ENCODE results near the gene FCN3.

Gene FCN3

DNA sequence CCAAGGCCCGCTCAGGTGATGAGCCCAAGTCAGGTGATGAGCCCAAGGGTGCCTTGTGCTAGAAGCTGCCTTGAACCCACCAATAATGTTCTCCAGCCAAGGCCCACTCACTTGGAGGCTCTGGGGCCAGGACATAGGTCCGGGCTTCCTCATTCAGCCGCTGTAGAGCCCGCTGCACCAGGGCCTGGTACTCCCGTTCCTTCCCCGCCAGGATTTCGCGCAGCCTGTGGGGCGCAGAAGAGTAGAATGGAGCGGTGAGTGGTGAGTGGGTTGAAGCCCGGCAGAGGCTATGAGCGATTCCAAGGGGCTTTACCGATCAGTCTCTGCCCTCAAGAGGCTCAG lies 18.4 kb downstream of the FCN3 start:
- no peak for DNase-seq (ENCODE audit: extremely low read depth, low read depth)
- TF ChIP-seq, protein P1, sequence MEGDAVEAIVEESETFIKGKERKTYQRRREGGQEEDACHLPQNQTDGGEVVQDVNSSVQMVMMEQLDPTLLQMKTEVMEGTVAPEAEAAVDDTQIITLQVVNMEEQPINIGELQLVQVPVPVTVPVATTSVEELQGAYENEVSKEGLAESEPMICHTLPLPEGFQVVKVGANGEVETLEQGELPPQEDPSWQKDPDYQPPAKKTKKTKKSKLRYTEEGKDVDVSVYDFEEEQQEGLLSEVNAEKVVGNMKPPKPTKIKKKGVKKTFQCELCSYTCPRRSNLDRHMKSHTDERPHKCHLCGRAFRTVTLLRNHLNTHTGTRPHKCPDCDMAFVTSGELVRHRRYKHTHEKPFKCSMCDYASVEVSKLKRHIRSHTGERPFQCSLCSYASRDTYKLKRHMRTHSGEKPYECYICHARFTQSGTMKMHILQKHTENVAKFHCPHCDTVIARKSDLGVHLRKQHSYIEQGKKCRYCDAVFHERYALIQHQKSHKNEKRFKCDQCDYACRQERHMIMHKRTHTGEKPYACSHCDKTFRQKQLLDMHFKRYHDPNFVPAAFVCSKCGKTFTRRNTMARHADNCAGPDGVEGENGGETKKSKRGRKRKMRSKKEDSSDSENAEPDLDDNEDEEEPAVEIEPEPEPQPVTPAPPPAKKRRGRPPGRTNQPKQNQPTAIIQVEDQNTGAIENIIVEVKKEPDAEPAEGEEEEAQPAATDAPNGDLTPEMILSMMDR (IDR thresholded peaks at IDR 0.05; ENCODE audit: low read depth, low read length): no peak

DNA sequence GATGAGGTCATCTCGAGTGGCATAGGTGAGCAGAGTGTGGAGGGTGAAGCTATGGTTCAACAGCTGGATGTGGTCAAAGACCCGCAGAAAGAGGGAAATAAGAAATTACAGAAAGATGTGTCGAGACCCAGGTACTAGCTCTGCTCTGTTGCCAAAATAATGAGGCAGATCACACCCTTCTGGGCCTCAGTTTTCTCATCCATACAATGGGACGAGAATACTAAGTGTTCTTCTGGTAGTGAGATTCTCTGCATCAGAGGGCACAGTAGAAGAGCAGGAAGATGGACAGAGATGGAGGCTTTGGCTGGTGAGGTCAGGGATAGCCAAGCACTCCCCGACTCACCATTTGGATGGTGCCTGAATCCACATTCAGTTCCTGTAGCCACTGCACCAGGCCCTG lies 18.9 kb downstream of the FCN3 start:
- TF ChIP-seq, protein P1 (IDR thresholded peaks at IDR 0.05; ENCODE audit: low read depth, low read length): no peak
- DNase-seq (ENCODE audit: extremely low read depth, low read depth): no peak

DNA sequence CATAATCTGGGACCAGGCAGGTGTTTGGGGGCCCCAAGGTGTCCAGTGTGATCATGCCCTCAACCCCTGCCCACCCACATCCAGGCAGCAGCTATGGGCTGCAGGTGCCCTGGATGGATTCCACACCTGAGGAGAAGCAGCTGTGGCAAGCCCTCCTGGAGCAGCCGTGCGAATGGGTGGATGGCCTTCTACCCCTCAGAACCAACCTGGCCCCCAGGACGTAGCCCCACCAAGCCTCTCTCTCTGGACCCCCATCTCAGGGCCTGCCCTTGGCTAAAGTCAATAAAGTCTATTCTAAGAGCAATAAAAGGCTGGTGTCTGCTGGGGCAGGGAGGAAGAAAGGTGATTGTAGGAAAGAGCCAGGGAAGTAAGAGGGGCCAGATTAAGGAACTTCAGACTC lies 21.0 kb downstream of the FCN3 start:
- no peak for DNase-seq (ENCODE audit: extremely low read depth, low read depth)
- TF ChIP-seq, protein P1 (IDR thresholded peaks at IDR 0.05; ENCODE audit: low read depth, low read length): no peak

DNA sequence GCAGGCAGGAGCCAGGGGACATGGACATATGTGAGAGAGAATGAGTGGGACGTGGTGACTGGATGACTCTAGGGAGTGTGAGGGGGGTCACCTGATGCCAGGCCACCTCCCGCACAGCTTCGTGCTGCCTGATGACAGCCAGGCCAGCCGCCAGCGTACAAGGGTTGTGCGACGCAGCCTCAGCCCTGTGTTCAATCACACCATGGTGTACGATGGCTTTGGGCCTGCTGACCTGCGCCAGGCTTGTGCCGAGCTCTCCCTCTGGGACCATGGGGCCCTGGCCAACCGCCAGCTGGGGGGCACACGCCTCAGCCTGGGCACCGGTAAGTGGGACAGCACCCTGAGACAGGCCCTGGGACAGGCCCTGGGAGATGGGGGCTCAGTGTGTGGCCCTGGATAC lies 21.5 kb downstream of the FCN3 start:
- DNase-seq (ENCODE audit: extremely low read depth, low read depth): no peak
- TF ChIP-seq, protein P1 (IDR thresholded peaks at IDR 0.05; ENCODE audit: low read depth, low read length): no peak

DNA sequence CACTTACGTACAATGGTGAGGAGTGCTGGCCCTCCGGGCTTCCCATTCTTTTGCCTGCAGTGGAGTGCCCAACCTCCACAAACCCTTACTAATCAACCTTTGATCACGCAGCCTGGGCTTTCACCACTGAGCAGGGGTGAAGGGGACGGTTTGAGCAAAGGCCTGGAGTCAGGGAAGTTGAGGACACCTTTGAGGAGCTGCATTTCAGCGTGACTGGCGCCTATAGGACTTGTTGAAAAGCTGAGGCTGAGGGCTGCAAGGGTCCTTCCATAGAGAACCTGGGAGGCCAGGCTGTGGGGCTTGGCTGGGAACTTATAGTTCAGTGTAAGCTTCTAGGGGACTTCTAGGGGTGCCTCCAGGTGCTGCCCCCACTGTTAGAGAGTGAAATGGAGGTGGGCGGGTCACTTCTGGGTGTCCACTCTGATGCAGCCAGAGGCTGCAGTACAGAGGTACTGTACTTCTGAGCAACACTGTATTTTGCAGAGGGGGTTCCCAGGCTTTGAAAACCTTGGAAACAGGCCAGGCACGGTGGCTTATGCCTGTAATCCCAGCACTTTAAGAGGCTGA lies 23.0 kb downstream of the FCN3 start:
- no peak for DNase-seq (ENCODE audit: extremely low read depth, low read depth)
- TF ChIP-seq, protein P1 (IDR thresholded peaks at IDR 0.05; ENCODE audit: low read depth, low read length): no peak

DNA sequence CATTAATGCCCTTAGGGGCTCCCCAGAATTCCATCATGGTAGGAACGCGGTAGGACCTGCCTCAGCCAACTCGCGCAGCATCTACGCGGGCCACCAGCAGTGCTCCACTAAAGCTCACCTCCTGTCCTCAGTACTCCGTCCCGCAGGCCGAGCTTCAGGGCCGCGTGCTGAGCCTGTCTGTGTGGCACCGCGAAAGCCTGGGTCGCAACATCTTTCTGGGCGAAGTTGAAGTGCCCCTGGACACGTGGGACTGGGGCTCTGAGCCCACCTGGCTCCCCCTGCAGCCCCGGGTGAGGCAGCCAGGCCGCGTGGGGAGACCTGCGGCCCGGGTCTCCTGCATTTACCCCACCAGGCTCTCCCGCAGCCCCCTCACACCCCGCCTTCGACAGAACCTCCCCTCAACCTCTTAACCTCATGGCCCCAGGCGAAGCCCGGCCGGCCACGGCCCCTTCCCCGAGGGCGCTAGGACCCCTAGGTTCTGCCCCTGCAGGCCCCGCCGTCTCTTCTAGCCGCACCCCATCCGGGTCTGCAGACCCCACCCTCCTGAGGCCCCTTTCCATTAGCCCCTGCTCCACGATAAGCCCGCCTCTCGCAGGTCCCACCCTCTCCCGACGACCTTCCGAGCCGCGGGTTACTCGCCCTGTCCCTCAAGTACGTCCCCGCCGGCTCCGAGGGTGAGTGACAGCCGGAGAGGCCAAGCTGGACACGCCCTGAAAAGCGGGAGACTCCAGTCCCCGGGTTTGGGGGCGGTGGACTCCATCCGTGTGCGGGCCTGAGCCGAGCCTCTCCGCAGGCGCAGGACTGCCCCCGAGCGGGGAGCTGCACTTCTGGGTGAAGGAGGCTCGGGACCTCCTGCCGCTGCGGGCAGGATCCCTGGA lies 23.7 kb downstream of the FCN3 start:
- DNase-seq (ENCODE audit: extremely low read depth, low read depth): no peak
- TF ChIP-seq, protein P1 (IDR thresholded peaks at IDR 0.05; ENCODE audit: low read depth, low read length): no peak; the same call in 1 of the 2 replicates

All from AG09319 (cell line).